Stomach (tissue), 4 donors: ENCODE measurements around the gene MEX3A.

Experiments used
- CTCF ChIP-seq, 7 experiments: fragments of 450-650 bp in 4 of 7; fragments of 200-600 bp in 3 of 7; sonication (generic) in 3 of 7; IDR thresholded peaks; one replicate each; pipeline ENCODE4 v1.5.1; 2016 to 2019; ENCODE audit warnings: antibody characterized with exemption in 7 of 7, control low read depth in 2 of 7, mild to moderate bottlenecking in 1 of 7
- EP300 ChIP-seq: sonication (generic); formaldehyde crosslinking; IDR thresholded peaks from one replicate; pipeline ENCODE4 v1.6.1; 2017; ENCODE audit warnings: antibody characterized with exemption
- POLR2A ChIP-seq, 4 donors: fragments of 450-650 bp; IDR thresholded peaks; one replicate each; pipeline ENCODE4 v1.6.1; 2016; ENCODE audit warnings: antibody characterized with exemption in 4 of 4, control low read depth in 2 of 4, mild to moderate bottlenecking in 1 of 4, moderate library complexity in 1 of 4
- POLR2AphosphoS5 ChIP-seq, 3 donors: sonication (generic); formaldehyde crosslinking; IDR thresholded peaks; one replicate each; pipeline ENCODE4 v1.6.1; 2016; ENCODE audit warnings: antibody characterized with exemption in 3 of 3

- no peak for TF ChIP-seq EP300
- no peak for TF ChIP-seq CTCF (IDR thresholded peaks at IDR 0.05)
- no peak for TF ChIP-seq POLR2A (IDR thresholded peaks at IDR 0.05)
- TF ChIP-seq POLR2AphosphoS5 (IDR thresholded peaks at IDR 0.05): no peak
These were observed 1.9 kb downstream of the MEX3A start for GRCh38 chr1:156080241-156080862.
